Breast epithelium (tissue), 4 donors: ENCODE data around the gene ZC4H2. TPM values are rescaled to one million over a fixed set of nuclear protein-coding genes. Genes with fewer than 3 reads are reported as not detected.

ENCODE experiments used
- DNase-seq, 2 donors: peaks; one replicate each; pipeline ENCODE4 v3.0.0-alpha.2; 2019; ENCODE audit warnings: low spot score in 2 of 2
- H3K27ac ChIP-seq, 2 donors: fragments of 200-600 bp; sonication (generic) in 1 of 2; one replicate each; pipeline ENCODE4 v1.5.1; 2016 to 2019; ENCODE audit warnings: mild to moderate bottlenecking in 1 of 2
- H3K27me3 ChIP-seq, 2 donors: fragments of 200-600 bp; sonication (generic) in 1 of 2; one replicate each; pipeline versions ENCODE4 v1.5.1 to v1.6.0; 2017 to 2019; ENCODE audit warnings: control low read depth in 1 of 2, mild to moderate bottlenecking in 1 of 2
- H3K36me3 ChIP-seq: fragments of 200-600 bp; one replicate; pipeline ENCODE4 v1.5.1; 2019
- H3K4me1 ChIP-seq, 2 donors: fragments of 200-600 bp; sonication (generic); one replicate each; pipeline ENCODE4 v1.5.1; 2016 to 2019; ENCODE audit warnings: control low read depth in 1 of 2
- H3K4me3 ChIP-seq, 3 donors: fragments of 200-600 bp; sonication (generic); 1 replicate in 2 of 3; 2 replicates in 1 of 3; pipeline ENCODE4 v1.5.1; 2016 to 2019; ENCODE audit warnings: mild to moderate bottlenecking in 3 of 3, moderate library complexity in 2 of 3
- H3K9me3 ChIP-seq, 2 donors: fragments of 200-600 bp; sonication (generic) in 1 of 2; one replicate each; pipeline ENCODE4 v1.5.1; 2016 to 2019; ENCODE audit warnings: control low read depth in 1 of 2
- CTCF ChIP-seq, 3 donors: fragments of 450-650 bp; IDR thresholded peaks; one replicate each; pipeline ENCODE4 v1.5.1; 2016 to 2017; ENCODE audit warnings: antibody characterized with exemption in 3 of 3, mild to moderate bottlenecking in 3 of 3, moderate library complexity in 3 of 3
- POLR2A ChIP-seq: fragments of 450-650 bp; IDR thresholded peaks from one replicate; pipeline ENCODE4 v1.6.1; 2016; ENCODE audit warnings: antibody characterized with exemption, mild to moderate bottlenecking, moderate library complexity
- POLR2AphosphoS5 ChIP-seq, 3 donors: sonication (generic); formaldehyde crosslinking; IDR thresholded peaks; one replicate each; pipeline ENCODE4 v1.6.1; 2017; ENCODE audit warnings: antibody characterized with exemption in 3 of 3
- intact Hi-C: fragments of 100-400 bp; cut with DNase I; formaldehyde crosslinking; loops from one replicate; pipeline ENCODE4 v1.15.1; 2023; ENCODE audit warnings: low total_unique reads
- total RNA-seq, 3 donors: library from RNA; depleted of rRNA; stranded (reverse); fragments of >200 nt; gene quantifications; one replicate each; pipeline ENCODE4 v1.1.0, GENCODE V29; 2016

Gene ZC4H2
- total RNA-seq, 3 donors from 2014 or later: 4.6 to 15.2 (median 6.6) TPM

GRCh38 chrX:64867217-64867616, 109.0 kb downstream of the ZC4H2 start:
- Histone ChIP-seq H3K27me3 (peaks cover 0 to 11% of the 10 kb centered on the region in 2 donors), H3K36me3 (no peaks in the 10 kb centered on the region), H3K4me1 (no peaks in the 10 kb centered on the region), H3K27ac (no peak overlapping the region), H3K9me3 (peaks cover 14 to 53% of the 10 kb centered on the region in 2 donors), H3K4me3 (no peak overlapping the region)
- intact Hi-C loops: loop anchor here (5.0 kb wide), 1 partner anchor 445 kb away; no protein-coding TSS in a partner anchor
- TF ChIP-seq POLR2A (no peak), POLR2AphosphoS5 (IDR thresholded peaks at IDR 0.05) (no peak), CTCF (IDR thresholded peaks at IDR 0.05) (no peak)
- DNase-seq: no peak

Other genes starting within 250 kb of the ZC4H2 start
- gene ZC3H12B, start 58.4 kb upstream of the ZC4H2 start, total RNA-seq: 1 to 10 TPM in 2 of 3 donors, under 1 TPM in 1; 0.48 to 2.3 (median 2.0) TPM